Tibial nerve (tissue), 4 donors: ENCODE data around the gene CAMKMT.

ENCODE experiments used
- EP300 ChIP-seq, 2 donors: sonication (generic); formaldehyde crosslinking; IDR thresholded peaks; one replicate each; pipeline ENCODE4 v1.6.1; 2017; ENCODE audit warnings: antibody characterized with exemption in 2 of 2, mild to moderate bottlenecking in 1 of 2
- POLR2A ChIP-seq, 2 donors: fragments of 450-650 bp; IDR thresholded peaks; one replicate each; pipeline ENCODE4 v1.6.1; 2017; ENCODE audit warnings: antibody characterized with exemption in 2 of 2, mild to moderate bottlenecking in 2 of 2, moderate library complexity in 2 of 2
- TF ChIP-seq, protein P1 (sequence below), 5 experiments: fragments of 200-600 bp in 3 of 5; fragments of 450-650 bp in 2 of 5; sonication (generic) in 3 of 5; IDR thresholded peaks; one replicate each; pipeline ENCODE4 v1.5.1; 2016 to 2019; ENCODE audit warnings: antibody characterized with exemption in 5 of 5, mild to moderate bottlenecking in 3 of 5, moderate library complexity in 2 of 5

DNA sequence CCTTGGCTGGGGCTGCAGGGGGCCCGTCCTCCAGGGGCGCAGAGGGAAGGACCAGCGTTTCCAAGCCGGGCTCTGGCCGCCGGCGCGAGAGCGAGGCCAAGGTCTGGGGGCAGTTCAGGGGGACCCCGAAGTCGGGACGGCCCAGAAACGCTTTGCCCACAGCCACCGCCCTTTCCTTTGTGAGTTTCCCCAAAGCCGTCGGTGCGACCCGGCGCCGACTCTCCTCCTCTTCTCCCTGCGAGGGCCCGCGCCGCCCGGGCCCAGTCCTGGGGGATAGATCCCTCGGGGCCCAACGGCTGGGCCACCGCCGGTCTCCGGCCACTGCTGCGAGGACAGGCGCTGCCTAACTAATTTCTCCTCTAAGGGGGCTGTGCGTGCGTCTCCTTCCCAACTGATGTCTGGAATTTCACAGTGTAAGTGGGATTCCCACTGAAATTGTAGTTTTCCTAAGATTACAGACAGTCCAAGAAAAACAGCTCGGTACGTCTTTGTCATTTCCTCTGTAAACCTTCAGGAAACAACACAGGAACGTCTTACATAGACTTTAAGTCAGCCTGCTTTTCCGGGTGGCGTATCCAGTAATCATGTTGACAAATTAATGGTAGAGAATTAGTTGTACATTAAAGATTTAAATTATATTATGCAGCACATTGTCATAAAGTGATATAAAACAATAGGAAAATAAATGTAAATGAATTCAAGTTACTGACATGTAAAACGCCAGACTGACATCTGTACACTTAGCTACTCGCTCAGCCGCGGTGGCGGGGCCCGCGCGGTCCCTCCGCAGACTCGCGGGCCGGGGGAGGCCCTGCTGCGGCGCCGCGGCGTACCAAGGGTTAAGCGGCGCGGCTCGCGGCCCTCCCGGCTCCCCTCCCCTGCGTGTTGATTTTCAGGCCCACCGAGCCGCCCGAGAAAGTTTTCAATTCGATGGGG is 440.4 kb downstream of the CAMKMT start:
- TF ChIP-seq, protein P1, sequence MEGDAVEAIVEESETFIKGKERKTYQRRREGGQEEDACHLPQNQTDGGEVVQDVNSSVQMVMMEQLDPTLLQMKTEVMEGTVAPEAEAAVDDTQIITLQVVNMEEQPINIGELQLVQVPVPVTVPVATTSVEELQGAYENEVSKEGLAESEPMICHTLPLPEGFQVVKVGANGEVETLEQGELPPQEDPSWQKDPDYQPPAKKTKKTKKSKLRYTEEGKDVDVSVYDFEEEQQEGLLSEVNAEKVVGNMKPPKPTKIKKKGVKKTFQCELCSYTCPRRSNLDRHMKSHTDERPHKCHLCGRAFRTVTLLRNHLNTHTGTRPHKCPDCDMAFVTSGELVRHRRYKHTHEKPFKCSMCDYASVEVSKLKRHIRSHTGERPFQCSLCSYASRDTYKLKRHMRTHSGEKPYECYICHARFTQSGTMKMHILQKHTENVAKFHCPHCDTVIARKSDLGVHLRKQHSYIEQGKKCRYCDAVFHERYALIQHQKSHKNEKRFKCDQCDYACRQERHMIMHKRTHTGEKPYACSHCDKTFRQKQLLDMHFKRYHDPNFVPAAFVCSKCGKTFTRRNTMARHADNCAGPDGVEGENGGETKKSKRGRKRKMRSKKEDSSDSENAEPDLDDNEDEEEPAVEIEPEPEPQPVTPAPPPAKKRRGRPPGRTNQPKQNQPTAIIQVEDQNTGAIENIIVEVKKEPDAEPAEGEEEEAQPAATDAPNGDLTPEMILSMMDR (IDR thresholded peaks at IDR 0.05): no peak
- no peak for TF ChIP-seq POLR2A (IDR thresholded peaks at IDR 0.05)
- TF ChIP-seq EP300 (IDR thresholded peaks at IDR 0.05): no peak
